HepG2 (cell line): ENCODE data around the gene RPL31. TPM values are rescaled to one million over a fixed set of nuclear protein-coding genes. Genes with fewer than 3 reads are reported as not detected.

Experiments
- EEA1 ChIP-seq: sonication (generic); formaldehyde crosslinking; IDR thresholded peaks from 2 replicates; pipeline ENCODE4 v1.5.1; 2020; ENCODE audit warnings: mild to moderate bottlenecking, missing genetic modification reagents, borderline replicate concordance
- NCOA5 ChIP-seq: sonication (generic); formaldehyde crosslinking; IDR thresholded peaks from 2 replicates; pipeline ENCODE4 v1.4.0; 2020; ENCODE audit warnings: missing genetic modification reagents
- NFKBIZ ChIP-seq: IDR thresholded peaks from 2 replicates; pipeline ENCODE4 v1.6.1; 2018; ENCODE audit warnings: missing genetic modification reagents, missing compliant biosample characterization
- SALL1 ChIP-seq: sonication (generic); formaldehyde crosslinking; IDR thresholded peaks from 2 replicates; pipeline ENCODE4 v1.8.0; 2022; ENCODE audit warnings: mild to moderate bottlenecking, missing genetic modification reagents
- SOX13 ChIP-seq, 3 experiments: fragments of 450-650 bp in 1 of 3; sonication (generic) in 1 of 3; formaldehyde crosslinking in 1 of 3; IDR thresholded peaks in 2 of 3; conservative IDR thresholded peaks in 1 of 3; 2 replicates each; pipeline versions ENCODE4 v1.5.0 to v1.6.1; 2016 to 2020; ENCODE audit warnings: antibody characterized with exemption in 1 of 3, mild to moderate bottlenecking in 1 of 3, missing compliant biosample characterization in 1 of 3, missing genetic modification reagents in 1 of 3, moderate library complexity in 1 of 3
- SRF ChIP-seq: IDR thresholded peaks from 2 replicates; pipeline ENCODE4 v1.6.1; 2011; ENCODE audit warnings: mild to moderate bottlenecking, low read depth, low read length, moderate library complexity
- THYN1 ChIP-seq: sonication (generic); formaldehyde crosslinking; IDR thresholded peaks from 2 replicates; pipeline ENCODE4 v1.8.1; 2023; ENCODE audit warnings: low read depth, mild to moderate bottlenecking, moderate library complexity, missing genetic modification reagents, borderline replicate concordance
- ZBTB1 ChIP-seq: sonication (generic); formaldehyde crosslinking; IDR thresholded peaks from 2 replicates; pipeline ENCODE4 v1.4.0; 2020; ENCODE audit warnings: missing genetic modification reagents, borderline replicate concordance
- ZNF124 ChIP-seq: sonication (generic); formaldehyde crosslinking; IDR thresholded peaks from 2 replicates; pipeline ENCODE4 v1.4.0; 2020; ENCODE audit warnings: missing genetic modification reagents
- ZNF225 ChIP-seq: sonication (generic); formaldehyde crosslinking; IDR thresholded peaks from 2 replicates; pipeline ENCODE4 v1.4.0; 2020; ENCODE audit warnings: mild to moderate bottlenecking, missing genetic modification reagents
- ZNF570 ChIP-seq: sonication (generic); formaldehyde crosslinking; IDR thresholded peaks from 2 replicates; pipeline ENCODE4 v1.4.0; 2020; ENCODE audit warnings: mild to moderate bottlenecking, missing genetic modification reagents, borderline replicate concordance
- ZNF720 ChIP-seq: sonication (generic); formaldehyde crosslinking; IDR thresholded peaks from 2 replicates; pipeline ENCODE4 v1.4.0; 2020; ENCODE audit warnings: missing genetic modification reagents
- ZSCAN30 ChIP-seq: sonication (generic); formaldehyde crosslinking; IDR thresholded peaks from 2 replicates; pipeline ENCODE4 v1.5.0; 2020; ENCODE audit warnings: mild to moderate bottlenecking, missing genetic modification reagents
- polyA plus RNA-seq, 8 experiments: library from polyadenylated mRNA; depleted of rRNA in 3 of 8; stranded (reverse) in 7 of 8; unstranded in 1 of 8; fragments of >200 nt; fragmentation: Illumina TruSeq in 4 of 8; extraction: Trizol in 4 of 8; gene quantifications; 2 replicates each; pipeline versions ENCODE4 v1.2.1 to v1.2.3, GENCODE V29; 2011 to 2016; ENCODE audit warnings: low read depth in 4 of 8, missing spikeins in 1 of 8, mixed read lengths in 1 of 8; ENCODE audit not compliant: insufficient read depth in 1 of 8
- total RNA-seq, 5 experiments: library from RNA; depleted of rRNA; stranded (reverse); fragments of >200 nt; fragmentation: Illumina TruSeq; extraction: Trizol; gene quantifications; 2 replicates each; pipeline ENCODE4 v1.2.3, GENCODE V29; 2016; ENCODE audit warnings: low read depth in 1 of 5
- TF ChIP-seq, protein P1 (sequence below): sonication (generic); formaldehyde crosslinking; IDR thresholded peaks from 2 replicates; pipeline ENCODE4; 2020; ENCODE audit warnings: missing genetic modification reagents, mild to moderate bottlenecking, borderline replicate concordance
- TF ChIP-seq, protein P2 (sequence below): sonication (generic); formaldehyde crosslinking; IDR thresholded peaks from 2 replicates; pipeline ENCODE4 v1.8.1; 2023; ENCODE audit warnings: mild to moderate bottlenecking, missing genetic modification reagents
- TF ChIP-seq, protein P3 (sequence below): IDR thresholded peaks from 2 replicates; pipeline ENCODE4 v1.6.1; 2012; ENCODE audit warnings: inconsistent platforms
- TF ChIP-seq, protein P4 (sequence below), 2 experiments: sonication (generic) in 1 of 2; formaldehyde crosslinking in 1 of 2; IDR thresholded peaks; 2 replicates each; pipeline versions ENCODE4 v1.4.0 to v1.6.1; 2016 to 2020; ENCODE audit warnings: borderline replicate concordance in 1 of 2, low read depth in 1 of 2, mild to moderate bottlenecking in 1 of 2, missing genetic modification reagents in 1 of 2

RPL31 gene
- total and polyA plus RNA-seq, 2 of the 13 experiments (the other 11 are each of a cell fraction or from before 2014, with no cell fraction given): 3,331 to 3,582 TPM

DNA sequence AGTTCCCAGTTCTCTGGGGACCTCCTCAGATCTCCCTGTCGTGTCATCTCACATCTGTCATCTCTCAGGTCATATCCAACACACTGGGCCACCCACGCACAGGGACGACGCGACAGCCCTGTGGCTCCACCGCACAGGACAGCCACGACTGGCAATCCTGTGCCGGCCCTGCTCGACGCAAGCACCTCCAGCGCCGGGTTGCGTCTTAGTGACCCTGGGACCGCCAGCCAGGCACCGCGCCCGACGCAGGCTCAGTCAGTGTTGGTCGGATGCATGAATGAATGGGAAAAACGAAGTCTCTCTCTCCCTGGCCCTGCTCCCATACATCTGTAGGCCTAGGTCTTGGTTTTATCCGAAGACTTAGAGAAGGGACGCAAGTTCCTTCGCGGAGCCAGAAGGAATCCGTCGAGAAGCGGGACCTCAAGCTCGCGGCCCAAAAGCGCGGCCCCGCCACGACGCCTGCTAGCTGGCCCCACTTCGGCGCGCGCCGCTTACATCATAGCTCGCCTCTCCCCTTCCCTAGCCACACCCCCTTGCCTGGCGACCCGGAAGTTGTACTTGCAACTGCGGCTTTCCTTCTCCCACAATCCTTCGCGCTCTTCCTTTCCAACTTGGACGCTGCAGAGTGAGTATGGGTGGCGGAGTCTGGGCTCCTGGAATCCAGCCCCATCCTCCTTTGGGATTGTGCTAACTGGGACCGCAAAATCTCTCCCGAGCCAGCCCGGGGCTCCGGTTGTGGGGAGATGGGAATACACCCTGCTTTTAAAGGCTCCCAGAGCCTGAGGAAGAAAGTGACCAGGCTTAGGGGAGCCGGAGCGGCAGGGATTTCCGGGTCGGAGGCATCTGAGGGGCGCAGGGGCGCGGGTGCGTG lies at the start of gene RPL31 (continued):
- TF ChIP-seq, protein P1, sequence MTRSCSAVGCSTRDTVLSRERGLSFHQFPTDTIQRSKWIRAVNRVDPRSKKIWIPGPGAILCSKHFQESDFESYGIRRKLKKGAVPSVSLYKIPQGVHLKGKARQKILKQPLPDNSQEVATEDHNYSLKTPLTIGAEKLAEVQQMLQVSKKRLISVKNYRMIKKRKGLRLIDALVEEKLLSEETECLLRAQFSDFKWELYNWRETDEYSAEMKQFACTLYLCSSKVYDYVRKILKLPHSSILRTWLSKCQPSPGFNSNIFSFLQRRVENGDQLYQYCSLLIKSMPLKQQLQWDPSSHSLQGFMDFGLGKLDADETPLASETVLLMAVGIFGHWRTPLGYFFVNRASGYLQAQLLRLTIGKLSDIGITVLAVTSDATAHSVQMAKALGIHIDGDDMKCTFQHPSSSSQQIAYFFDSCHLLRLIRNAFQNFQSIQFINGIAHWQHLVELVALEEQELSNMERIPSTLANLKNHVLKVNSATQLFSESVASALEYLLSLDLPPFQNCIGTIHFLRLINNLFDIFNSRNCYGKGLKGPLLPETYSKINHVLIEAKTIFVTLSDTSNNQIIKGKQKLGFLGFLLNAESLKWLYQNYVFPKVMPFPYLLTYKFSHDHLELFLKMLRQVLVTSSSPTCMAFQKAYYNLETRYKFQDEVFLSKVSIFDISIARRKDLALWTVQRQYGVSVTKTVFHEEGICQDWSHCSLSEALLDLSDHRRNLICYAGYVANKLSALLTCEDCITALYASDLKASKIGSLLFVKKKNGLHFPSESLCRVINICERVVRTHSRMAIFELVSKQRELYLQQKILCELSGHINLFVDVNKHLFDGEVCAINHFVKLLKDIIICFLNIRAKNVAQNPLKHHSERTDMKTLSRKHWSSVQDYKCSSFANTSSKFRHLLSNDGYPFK (CRISPR knock-in tag): peak; percentile 98
- TF ChIP-seq ZNF124 (CRISPR knock-in tag) (peak; percentile 93; the same call in 1 of the 2 replicates), SALL1 (peak; percentile 99), ZNF225 (CRISPR knock-in tag) (peak; percentile 98), NFKBIZ (CRISPR knock-in tag) (peak; percentile 91), THYN1 (CRISPR knock-in tag) (peak; percentile 99), ZSCAN30 (CRISPR knock-in tag) (peak; percentile 12; the same call in 1 of the 2 replicates), ZNF570 (peak; percentile 97), EEA1 (CRISPR knock-in tag) (peak; percentile 81; the same call in 1 of the 2 replicates), SRF (no peak), NCOA5 (no peak), ZBTB1 (no peak), SOX13 (IDR thresholded peaks at IDR 0.05) (peak; percentile 73), SOX13 (CRISPR knock-in tag; conservative IDR thresholded peaks at IDR 0.05 in 1 of 2, IDR thresholded peaks at IDR 0.05 in 1 of 2) (peak; percentile 66 to 82; a peak in 3 of 4 replicates), ZNF720 (CRISPR knock-in tag) (peak; percentile 92; the same call in 1 of the 2 replicates)
- TF ChIP-seq, protein P2, sequence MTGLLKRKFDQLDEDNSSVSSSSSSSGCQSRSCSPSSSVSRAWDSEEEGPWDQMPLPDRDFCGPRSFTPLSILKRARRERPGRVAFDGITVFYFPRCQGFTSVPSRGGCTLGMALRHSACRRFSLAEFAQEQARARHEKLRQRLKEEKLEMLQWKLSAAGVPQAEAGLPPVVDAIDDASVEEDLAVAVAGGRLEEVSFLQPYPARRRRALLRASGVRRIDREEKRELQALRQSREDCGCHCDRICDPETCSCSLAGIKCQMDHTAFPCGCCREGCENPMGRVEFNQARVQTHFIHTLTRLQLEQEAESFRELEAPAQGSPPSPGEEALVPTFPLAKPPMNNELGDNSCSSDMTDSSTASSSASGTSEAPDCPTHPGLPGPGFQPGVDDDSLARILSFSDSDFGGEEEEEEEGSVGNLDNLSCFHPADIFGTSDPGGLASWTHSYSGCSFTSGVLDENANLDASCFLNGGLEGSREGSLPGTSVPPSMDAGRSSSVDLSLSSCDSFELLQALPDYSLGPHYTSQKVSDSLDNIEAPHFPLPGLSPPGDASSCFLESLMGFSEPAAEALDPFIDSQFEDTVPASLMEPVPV: peak; percentile 100
- TF ChIP-seq, protein P3, sequence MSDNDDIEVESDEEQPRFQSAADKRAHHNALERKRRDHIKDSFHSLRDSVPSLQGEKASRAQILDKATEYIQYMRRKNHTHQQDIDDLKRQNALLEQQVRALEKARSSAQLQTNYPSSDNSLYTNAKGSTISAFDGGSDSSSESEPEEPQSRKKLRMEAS: peak; percentile 100
- TF ChIP-seq, protein P4, sequence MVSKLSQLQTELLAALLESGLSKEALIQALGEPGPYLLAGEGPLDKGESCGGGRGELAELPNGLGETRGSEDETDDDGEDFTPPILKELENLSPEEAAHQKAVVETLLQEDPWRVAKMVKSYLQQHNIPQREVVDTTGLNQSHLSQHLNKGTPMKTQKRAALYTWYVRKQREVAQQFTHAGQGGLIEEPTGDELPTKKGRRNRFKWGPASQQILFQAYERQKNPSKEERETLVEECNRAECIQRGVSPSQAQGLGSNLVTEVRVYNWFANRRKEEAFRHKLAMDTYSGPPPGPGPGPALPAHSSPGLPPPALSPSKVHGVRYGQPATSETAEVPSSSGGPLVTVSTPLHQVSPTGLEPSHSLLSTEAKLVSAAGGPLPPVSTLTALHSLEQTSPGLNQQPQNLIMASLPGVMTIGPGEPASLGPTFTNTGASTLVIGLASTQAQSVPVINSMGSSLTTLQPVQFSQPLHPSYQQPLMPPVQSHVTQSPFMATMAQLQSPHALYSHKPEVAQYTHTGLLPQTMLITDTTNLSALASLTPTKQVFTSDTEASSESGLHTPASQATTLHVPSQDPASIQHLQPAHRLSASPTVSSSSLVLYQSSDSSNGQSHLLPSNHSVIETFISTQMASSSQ (IDR thresholded peaks at IDR 0.05; ENCODE audit: low read depth): no peak
- TF ChIP-seq, protein P4 (CRISPR knock-in tag; IDR thresholded peaks at IDR 0.05; ENCODE audit: borderline replicate concordance): peak; percentile 86
